ENCODE measurements around the gene TMED7.
A peak's percentile ranks its signal among the peaks of the same experiment; 100 is the strongest.

Gene TMED7

DNA sequence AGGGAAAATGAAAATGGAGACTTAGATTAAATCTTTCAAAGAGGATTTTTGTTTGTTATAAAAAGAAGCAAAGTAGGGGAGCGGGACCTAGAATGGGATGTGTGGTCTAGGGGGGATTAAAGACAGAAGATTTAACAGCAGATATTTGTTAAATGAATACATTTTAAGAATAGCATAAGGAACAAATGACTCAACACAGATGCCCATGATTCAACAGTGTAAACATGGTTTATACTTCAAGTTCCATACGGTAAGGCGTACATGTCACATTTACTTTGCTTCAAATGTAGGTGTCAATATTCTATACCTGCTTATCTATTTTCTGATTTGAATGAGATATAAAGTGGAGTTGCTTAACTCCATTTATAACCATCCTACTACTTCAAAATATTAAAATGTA is 25.1 kb downstream of the TMED7 start:
- peak overlapping the region; percentile 8 for H3K4me3 ChIP-seq (ENCODE audit: low read depth, low read length)
- TF ChIP-seq, protein P1, sequence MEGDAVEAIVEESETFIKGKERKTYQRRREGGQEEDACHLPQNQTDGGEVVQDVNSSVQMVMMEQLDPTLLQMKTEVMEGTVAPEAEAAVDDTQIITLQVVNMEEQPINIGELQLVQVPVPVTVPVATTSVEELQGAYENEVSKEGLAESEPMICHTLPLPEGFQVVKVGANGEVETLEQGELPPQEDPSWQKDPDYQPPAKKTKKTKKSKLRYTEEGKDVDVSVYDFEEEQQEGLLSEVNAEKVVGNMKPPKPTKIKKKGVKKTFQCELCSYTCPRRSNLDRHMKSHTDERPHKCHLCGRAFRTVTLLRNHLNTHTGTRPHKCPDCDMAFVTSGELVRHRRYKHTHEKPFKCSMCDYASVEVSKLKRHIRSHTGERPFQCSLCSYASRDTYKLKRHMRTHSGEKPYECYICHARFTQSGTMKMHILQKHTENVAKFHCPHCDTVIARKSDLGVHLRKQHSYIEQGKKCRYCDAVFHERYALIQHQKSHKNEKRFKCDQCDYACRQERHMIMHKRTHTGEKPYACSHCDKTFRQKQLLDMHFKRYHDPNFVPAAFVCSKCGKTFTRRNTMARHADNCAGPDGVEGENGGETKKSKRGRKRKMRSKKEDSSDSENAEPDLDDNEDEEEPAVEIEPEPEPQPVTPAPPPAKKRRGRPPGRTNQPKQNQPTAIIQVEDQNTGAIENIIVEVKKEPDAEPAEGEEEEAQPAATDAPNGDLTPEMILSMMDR (IDR thresholded peaks at IDR 0.05; ENCODE audit: borderline replicate concordance, insufficient read depth, low read depth, low read length), result no peak

DNA sequence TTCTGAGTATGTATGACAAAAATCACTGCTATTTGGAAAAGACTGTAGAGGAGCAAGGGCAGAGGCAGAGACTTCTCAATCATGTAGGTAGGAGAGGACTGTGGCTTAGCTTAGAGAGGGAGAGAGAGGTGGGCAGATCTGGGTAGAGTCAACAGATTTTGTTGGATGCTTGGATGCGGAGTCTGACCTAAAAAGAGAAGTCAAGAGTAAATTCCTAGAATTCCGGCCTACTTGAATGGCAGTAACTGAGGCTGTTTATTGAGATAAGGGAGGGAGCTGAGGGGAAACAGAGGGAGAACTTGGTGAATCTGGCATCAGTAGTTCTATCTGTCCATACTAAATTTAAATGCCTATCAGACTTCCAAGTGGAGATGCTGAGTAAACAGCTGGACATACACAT is 25.9 kb downstream of the TMED7 start:
- TF ChIP-seq, protein P1 (IDR thresholded peaks at IDR 0.05; ENCODE audit: borderline replicate concordance, insufficient read depth, low read depth, low read length), result no peak
- no peak overlapping the region for H3K4me3 ChIP-seq (ENCODE audit: low read depth, low read length)

DNA sequence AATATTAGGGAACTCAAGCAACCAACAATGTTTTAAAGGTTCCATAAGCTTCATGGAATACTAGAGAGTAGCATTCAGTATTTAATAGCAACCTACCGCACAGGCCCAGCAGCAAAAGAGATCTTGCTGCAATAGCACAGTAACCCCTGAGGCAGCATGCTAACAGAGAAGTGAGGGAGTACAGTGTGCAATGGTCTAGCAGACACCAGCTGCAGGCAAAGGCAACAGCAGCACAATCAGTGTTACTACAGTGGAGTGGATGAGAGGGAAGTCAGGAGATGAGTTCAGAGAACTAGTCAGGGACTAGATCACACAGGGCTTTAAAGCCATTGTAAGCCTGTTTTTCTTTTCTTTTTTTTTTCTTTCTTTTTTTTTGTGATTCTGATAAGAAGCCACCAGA is 26.3 kb downstream of the TMED7 start:
- H3K4me3 ChIP-seq (ENCODE audit: low read depth, low read length), result no peak overlapping the region
- TF ChIP-seq, protein P1 (IDR thresholded peaks at IDR 0.05; ENCODE audit: borderline replicate concordance, insufficient read depth, low read depth, low read length), result no peak

DNA sequence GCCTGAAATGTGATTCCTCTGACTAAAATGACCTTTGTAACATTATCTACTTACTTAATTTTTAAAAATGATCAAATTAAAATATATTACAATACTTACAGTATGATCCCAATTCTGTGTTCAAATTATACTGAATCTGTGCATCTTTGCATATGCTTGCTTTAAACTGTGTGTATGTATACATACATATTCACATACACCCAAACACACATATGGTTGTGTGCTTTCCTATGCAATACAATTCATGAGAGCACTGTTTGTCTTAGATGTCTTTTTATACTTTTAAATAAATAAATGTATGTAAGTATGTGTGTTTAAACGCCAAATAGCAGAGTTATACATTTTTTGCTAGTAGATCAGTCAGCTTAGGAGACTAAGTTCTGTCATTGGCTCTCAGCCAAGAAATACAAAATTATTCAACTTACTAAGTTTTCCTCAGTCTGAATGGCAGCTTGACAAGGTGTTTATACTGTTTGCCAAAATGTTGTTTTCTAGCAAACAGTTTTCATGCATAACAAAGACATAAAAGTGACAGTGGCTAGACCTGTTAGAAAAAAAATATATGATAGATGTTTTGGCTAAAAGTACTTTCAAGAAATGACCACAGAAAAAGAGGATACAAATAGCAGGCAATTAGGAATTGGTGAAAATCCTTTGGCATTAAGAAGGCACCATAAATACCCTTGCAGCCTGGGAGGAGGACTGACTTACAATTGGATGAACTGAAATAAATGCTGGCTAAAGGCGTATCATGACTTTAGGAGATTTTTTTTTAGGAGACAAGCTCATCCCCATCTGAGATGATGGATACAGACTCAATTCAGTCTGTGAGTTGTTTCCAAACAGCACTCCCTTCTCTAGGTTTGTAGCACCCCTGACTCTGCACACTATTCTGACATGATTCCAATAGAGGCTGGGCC is 31.4 kb downstream of the TMED7 start:
- TF ChIP-seq, protein P1 (IDR thresholded peaks at IDR 0.05; ENCODE audit: borderline replicate concordance, insufficient read depth, low read depth, low read length), result no peak
- no peak overlapping the region for H3K4me3 ChIP-seq (ENCODE audit: low read depth, low read length)

DNA sequence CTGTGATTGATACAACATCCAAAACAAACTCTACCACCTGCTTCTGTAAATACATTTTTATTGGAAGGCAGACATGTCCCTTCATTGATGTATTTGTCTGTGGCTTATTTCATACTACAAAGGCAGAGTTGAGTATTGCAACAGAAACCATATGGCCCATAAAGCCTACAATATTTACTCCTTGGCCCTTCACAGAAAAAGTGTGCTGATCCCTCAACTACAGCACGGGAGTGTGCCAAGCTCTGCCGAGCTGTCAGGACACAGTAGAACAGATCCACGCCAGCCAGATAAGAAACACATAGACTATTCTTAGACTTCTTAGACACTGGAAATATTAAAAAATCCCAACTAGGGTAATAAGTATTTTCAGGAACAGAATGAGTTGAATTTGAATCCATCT is 36.8 kb downstream of the TMED7 start:
- H3K4me3 ChIP-seq (ENCODE audit: low read depth, low read length), result no peak overlapping the region
- TF ChIP-seq, protein P1 (IDR thresholded peaks at IDR 0.05; ENCODE audit: borderline replicate concordance, insufficient read depth, low read depth, low read length), result no peak

DNA sequence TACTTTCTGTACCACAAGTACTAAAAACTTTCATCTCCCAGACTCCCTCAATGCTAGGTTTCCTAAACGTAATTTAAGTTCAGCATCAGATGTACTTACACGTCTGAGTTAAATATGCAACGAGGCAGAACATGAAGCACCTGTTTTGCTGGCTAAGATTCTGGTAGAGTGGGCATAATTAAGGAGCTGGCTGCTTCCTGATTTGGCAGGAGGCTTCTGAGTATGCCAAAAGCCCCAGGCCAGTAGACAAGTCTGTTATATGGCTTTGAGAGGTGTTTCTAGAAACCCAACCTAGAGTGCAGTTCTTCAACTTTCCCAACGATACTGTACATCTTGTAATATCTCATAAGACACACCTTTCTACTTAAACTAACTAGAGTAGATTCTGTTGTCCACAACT is 37.2 kb downstream of the TMED7 start:
- H3K4me3 ChIP-seq (ENCODE audit: low read depth, low read length), result no peak overlapping the region
- TF ChIP-seq, protein P1 (IDR thresholded peaks at IDR 0.05; ENCODE audit: borderline replicate concordance, insufficient read depth, low read depth, low read length), result no peak

All from GM12875 (cell line).